Calu3 (cell line): ENCODE data around the gene SLC1A5. TPM values are rescaled to one million over a fixed set of nuclear protein-coding genes. Genes with fewer than 3 reads are reported as not detected.

Experiments used
- Bru-seq: library from RNA; stranded (reverse); fragments of 400-500 nt; gene quantifications from one replicate; lab custom pipeline; 2021; lab: Mats Ljungman, UMichigan
- BruChase-seq, 2 experiments: library from RNA; stranded (reverse); fragments of 400-500 nt; gene quantifications; one replicate each; lab custom pipeline; 2021; lab: Mats Ljungman, UMichigan
- BruUV-seq: library from RNA; stranded (reverse); fragments of 400-500 nt; replicated peaks from 2 replicates; lab custom pipeline; 2021; lab: Mats Ljungman, UMichigan
- CTCF ChIA-PET: fragments of 300-600 bp; sonication (Branson Sonifier 250); formaldehyde crosslinking; loops from one replicate; lab custom pipeline; 2022; ENCODE audit warnings: antibody characterized with exemption; lab: Charles Lee
- DNase-seq: peaks from one replicate; pipeline ENCODE4 v3.0.0; 2022
- H3K27ac Mint-ChIP-seq: one replicate; pipeline ENCODE4 v1.8.0; 2022; ENCODE audit warnings: mixed read lengths; ENCODE audit not compliant: unreplicated experiment
- H3K27me3 Mint-ChIP-seq: one replicate; pipeline ENCODE4 v1.8.0; 2022; ENCODE audit warnings: mixed read lengths; ENCODE audit not compliant: unreplicated experiment
- H3K36me3 Mint-ChIP-seq: one replicate; pipeline ENCODE4 v1.8.0; 2022; ENCODE audit warnings: mild to moderate bottlenecking, moderate library complexity, mixed read lengths; ENCODE audit not compliant: insufficient read depth, unreplicated experiment
- H3K4me1 Mint-ChIP-seq: one replicate; pipeline ENCODE4 v1.8.0; 2022; ENCODE audit warnings: mild to moderate bottlenecking, low read depth, mixed read lengths; ENCODE audit not compliant: unreplicated experiment
- H3K4me3 Mint-ChIP-seq: one replicate; pipeline ENCODE4 v1.8.0; 2022; ENCODE audit warnings: mild to moderate bottlenecking, low read depth, moderate library complexity, mixed read lengths; ENCODE audit not compliant: unreplicated experiment
- H3K9me3 Mint-ChIP-seq: one replicate; pipeline ENCODE4 v1.8.0; 2022; ENCODE audit warnings: low read depth, mixed read lengths; ENCODE audit not compliant: unreplicated experiment
- intact Hi-C: fragments of 100-400 bp; cut with micrococcal nuclease; formaldehyde crosslinking; loops from one replicate; pipeline ENCODE4 v1.10.0; 2022; ENCODE audit not compliant: unreplicated experiment
- long read RNA-seq: library from polyadenylated mRNA; stranded (forward); transcript quantifications from one replicate; pipeline ENCODE4 v2.0.0, GENCODE V29; 2022
- total RNA-seq: library from RNA; stranded (reverse); gene quantifications from 2 replicates; pipeline ENCODE4 v1.2.3, GENCODE V29; 2022
- TF ChIP-seq, protein P1 (sequence below): fragments of 200-600 bp; IDR thresholded peaks from one replicate; pipeline ENCODE4 v1.8.0; 2022; ENCODE audit warnings: antibody characterized with exemption; ENCODE audit not compliant: unreplicated experiment

The SLC1A5 gene
- total RNA-seq (237 and 250 TPM in 2 replicates), Bru-seq, nascent RNA (percentile 87 among the genes with signal in this experiment), BruChase-seq, experiment 1, labeled RNA remaining after a 6-hour chase (percentile 98 among the genes with signal in this experiment), BruChase-seq, experiment 2, labeled RNA remaining after a 2-hour chase (percentile 95 among the genes with signal in this experiment)
- long read RNA-seq, transcript SLC1A5-201 (8 exons, 1,750 nt) = minor isoform, 30 of 390 reads
- long read RNA-seq, transcript SLC1A5-203 (8 exons, 2,882 nt) = major isoform, 227 of 390 reads
- long read RNA-seq, transcript SLC1A5-205 (7 exons, 2,031 nt) = minor isoform, 17 of 390 reads
- long read RNA-seq, partial matches to known transcripts = 104 of 390 reads
- long read RNA-seq, other reads (novel, unspliced or antisense) = 11 of 390 reads

DNA sequence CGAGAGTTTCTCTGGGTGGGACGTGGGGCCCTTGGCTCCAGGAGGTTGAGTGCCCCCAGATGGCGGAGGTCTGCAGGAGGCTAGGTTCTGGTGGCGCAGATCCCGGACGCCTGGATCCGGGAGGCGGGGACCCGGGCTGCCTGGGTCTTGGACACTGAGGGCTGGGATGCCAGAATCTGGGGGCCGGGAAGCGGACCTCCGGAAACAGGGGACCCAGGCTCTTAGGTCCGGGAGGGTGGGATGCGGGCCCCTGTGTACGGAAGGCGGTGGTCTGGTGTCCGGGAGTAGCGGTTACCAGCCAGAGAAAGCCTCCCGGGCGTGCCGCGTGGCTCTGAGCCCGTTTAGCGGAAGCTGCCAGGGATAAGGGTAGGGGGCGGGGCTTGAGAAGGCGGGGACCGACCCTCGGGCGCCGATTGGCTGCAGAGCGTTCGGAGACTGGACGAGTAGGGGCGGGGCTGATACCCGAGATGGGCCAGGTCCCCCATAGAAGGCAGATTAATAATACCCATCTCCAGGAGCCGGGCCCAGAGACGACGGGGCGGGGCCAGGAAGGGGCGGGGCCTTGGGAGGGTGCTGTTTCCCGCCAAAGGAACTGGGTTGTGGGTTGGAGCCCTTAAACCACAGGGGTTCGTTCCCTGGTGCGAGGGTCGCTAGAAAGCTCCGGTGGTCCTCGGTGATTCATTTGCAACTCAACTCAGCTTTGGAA, at the start of gene SLC1A5:
Gene SLC1A5, minus strand, starts transcription at position 333 of the 706 bp plus-strand sequence. CDS start 629 bp downstream, outside the sequence.
- H3K27me3 Mint-ChIP-seq = no peaks in the 10 kb centered on the region
- CTCF ChIA-PET = interaction anchor here (0.6 to 2.0 kb wide), 4 partner anchors 23 to 91 kb away, joined by 3 to 10 read pairs (median 4); no protein-coding TSS in a partner anchor
- H3K27ac Mint-ChIP-seq = peak within 1 kb of the TSS; percentile 83
- peaks cover 34% of the 10 kb centered on the region for H3K4me1 Mint-ChIP-seq
- intact Hi-C loops = loop anchor here (2.0 kb wide), 1 partner anchor 52 kb away; no protein-coding TSS in a partner anchor
- H3K9me3 Mint-ChIP-seq = no peaks in the 10 kb centered on the region
- TF ChIP-seq, protein P1, sequence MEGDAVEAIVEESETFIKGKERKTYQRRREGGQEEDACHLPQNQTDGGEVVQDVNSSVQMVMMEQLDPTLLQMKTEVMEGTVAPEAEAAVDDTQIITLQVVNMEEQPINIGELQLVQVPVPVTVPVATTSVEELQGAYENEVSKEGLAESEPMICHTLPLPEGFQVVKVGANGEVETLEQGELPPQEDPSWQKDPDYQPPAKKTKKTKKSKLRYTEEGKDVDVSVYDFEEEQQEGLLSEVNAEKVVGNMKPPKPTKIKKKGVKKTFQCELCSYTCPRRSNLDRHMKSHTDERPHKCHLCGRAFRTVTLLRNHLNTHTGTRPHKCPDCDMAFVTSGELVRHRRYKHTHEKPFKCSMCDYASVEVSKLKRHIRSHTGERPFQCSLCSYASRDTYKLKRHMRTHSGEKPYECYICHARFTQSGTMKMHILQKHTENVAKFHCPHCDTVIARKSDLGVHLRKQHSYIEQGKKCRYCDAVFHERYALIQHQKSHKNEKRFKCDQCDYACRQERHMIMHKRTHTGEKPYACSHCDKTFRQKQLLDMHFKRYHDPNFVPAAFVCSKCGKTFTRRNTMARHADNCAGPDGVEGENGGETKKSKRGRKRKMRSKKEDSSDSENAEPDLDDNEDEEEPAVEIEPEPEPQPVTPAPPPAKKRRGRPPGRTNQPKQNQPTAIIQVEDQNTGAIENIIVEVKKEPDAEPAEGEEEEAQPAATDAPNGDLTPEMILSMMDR = no peak
- peaks cover 67% of the 10 kb centered on the region for H3K36me3 Mint-ChIP-seq
- BruUV-seq = no TSS peak
- DNase-seq = peak; percentile 99
- H3K4me3 Mint-ChIP-seq = peak within 1 kb of the TSS; percentile 82

DNA sequence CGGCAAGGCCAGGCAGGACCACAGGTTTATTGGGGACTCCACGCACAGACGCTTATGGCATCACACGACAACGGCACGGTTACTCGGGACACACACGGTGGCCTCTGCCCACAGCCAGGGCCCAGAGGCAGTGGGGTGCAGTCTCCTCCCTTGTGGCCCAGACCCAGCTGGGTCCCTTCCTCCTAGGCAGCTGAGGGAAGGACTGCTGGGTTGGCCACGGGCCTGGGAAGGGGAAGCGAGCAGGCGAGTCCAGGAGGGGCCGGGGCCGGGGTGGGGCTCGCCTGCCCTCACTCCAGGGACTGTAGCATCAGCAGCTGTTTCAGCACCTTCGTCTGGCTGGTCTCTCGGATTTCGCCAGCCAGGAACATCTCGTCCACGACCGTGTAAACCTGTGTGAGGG, 49.8 kb upstream of the SLC1A5 start:
- Mint-ChIP-seq H3K27me3 (no peaks in the 10 kb centered on the region), H3K36me3 (peaks cover 41% of the 10 kb centered on the region), H3K4me1 (peaks cover 44% of the 10 kb centered on the region), H3K9me3 (no peaks in the 10 kb centered on the region), H3K27ac (no peak overlapping the region), H3K4me3 (no peak overlapping the region)
- TF ChIP-seq, protein P1 = no peak
- TSS peak; percentile 60 for BruUV-seq
- no peak for DNase-seq
- CTCF ChIA-PET = no interaction called here
- intact Hi-C loops = no loop called here

DNA sequence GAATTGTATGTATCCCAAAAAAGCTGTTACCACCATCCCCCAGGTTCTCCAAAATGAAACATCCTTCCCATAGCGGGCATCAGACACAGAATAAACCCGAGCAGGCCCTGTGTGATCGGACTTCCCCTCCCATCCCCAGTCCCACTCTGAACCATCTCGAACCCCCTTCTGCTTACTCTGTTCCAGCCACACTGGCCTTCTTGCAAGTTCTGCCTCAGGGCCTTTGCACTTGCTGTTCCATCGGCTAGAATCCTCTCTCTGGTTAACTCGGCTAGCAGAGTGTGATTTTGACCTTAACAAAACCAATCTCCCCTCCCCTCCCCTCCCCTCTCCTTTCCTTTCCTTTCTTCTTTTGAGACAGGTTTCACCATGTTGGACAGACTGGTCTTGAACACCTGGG, 46.6 kb upstream of the SLC1A5 start:
- no peak for DNase-seq
- peaks cover 17% of the 10 kb centered on the region for H3K4me1 Mint-ChIP-seq
- no peak overlapping the region for H3K27ac Mint-ChIP-seq
- CTCF ChIA-PET = no interaction called here
- intact Hi-C loops = no loop called here
- peaks cover 28% of the 10 kb centered on the region for H3K36me3 Mint-ChIP-seq
- no peak overlapping the region for H3K4me3 Mint-ChIP-seq
- no peaks in the 10 kb centered on the region for H3K9me3 Mint-ChIP-seq
- TF ChIP-seq, protein P1 = no peak
- H3K27me3 Mint-ChIP-seq = no peaks in the 10 kb centered on the region
- BruUV-seq = no TSS peak

DNA sequence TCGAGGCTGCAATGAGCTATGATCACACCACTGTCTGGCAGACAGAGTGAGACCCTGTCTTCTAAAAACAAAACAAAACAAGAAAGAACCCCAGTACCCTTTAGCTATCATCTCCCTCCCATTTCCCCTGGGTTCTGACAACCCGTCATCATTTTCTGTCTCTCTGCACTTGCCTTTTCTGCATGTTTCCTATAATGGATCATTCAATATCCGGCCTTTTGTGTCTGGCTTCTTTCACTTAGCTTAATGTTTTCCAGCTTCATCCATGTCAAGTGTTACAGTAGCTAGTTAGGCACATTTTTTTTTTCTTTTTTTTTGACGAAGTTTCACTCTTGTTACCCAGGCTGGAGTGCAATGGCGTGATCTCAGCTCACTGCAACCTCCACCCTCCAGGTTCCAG, 45.7 kb upstream of the SLC1A5 start:
- TF ChIP-seq, protein P1 = no peak
- no peak overlapping the region for H3K4me3 Mint-ChIP-seq
- CTCF ChIA-PET = interaction anchor here (0.7 kb wide), 1 partner anchor 77 kb away, joined by 3 read pairs; no protein-coding TSS in a partner anchor
- peaks cover 17% of the 10 kb centered on the region for H3K4me1 Mint-ChIP-seq
- H3K9me3 Mint-ChIP-seq = no peaks in the 10 kb centered on the region
- no TSS peak for BruUV-seq
- H3K36me3 Mint-ChIP-seq = peaks cover 23% of the 10 kb centered on the region
- no peak for DNase-seq
- intact Hi-C loops = no loop called here
- H3K27me3 Mint-ChIP-seq = no peaks in the 10 kb centered on the region
- no peak overlapping the region for H3K27ac Mint-ChIP-seq
